ENCODE data around the gene HMX2.

The HMX2 gene, protein sequence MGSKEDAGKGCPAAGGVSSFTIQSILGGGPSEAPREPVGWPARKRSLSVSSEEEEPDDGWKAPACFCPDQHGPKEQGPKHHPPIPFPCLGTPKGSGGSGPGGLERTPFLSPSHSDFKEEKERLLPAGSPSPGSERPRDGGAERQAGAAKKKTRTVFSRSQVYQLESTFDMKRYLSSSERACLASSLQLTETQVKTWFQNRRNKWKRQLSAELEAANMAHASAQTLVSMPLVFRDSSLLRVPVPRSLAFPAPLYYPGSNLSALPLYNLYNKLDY

DNA sequence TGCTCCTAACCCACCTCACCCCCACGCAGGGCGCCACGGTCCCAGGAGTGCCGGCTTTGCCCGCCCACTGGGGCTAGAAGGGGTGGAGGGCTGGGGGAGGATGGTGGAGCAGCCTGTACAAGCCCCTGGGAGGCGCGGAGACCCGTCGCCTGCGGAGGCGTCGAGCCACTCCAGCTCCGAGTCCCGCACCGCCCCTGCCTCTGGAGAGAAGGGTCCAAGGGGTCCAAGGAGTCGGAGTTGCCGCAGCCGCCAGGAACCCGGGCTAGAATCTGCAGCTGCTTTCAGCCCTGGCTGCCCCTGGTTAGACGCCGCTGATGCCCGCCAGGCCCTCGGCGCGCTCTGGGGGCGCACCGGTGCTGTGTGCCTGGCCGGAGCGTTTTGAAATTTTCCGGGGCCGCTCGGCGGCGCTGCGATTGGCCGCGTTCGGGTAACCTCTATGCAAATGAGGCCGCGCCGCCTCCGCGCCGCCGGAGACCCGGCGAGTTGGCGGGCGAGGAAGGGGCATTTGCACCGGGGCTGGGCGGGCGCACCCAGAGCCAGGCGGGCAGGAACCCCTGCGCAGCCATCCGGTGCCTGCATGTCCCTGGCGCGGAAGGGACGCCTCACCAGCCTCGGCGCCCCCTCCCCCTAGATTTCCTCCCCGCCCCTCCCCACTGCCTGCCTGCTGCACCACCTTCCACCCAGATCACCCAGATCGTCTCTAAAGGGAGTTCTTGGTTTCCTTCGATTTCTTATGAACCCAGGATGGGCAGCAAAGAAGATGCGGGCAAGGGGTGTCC lies at the start of gene HMX2:
Gene HMX2 (plus strand): TSS at position 502 of the 779 bp plus-strand sequence. CDS start 243 bp downstream, at position 745.
- no peak for DNase-seq (ENCODE audit: low read depth)

DNA sequence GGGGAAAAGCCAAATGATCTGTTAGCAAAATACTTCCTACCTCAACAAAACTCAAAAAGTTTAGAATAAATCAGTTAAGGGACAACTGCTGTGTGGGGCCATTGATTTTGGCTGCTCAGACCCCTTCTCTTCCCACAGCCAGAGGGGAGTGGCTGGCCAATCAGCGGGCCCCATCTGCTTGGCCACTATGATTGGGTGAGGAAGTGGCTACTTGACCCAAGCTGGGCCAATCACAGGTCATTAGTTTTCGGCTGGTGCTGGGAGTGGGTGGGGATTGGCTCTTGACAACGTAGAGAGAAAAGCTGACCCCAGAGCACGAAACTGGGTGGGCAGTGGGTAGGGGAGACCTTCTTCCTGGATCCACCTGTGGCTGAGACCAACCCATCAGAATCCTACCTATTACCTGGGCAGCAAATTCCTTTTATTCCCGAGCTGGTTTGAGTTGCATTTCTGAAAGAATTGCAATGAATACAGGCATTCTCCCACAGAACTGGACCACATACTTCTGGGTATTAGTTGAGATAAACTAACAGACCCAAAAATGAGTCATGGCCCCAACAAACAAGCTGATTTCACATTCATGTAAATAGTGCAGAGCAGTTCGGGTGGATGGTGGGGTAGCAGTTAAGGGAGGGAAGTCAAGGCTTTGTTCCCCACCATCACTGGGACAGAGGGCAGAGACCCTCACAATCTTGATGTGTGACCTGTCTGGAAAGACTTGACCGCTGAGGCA lies 47.7 kb upstream of the HMX2 start:
- peak; percentile 28 for DNase-seq (ENCODE audit: low read depth)

DNA sequence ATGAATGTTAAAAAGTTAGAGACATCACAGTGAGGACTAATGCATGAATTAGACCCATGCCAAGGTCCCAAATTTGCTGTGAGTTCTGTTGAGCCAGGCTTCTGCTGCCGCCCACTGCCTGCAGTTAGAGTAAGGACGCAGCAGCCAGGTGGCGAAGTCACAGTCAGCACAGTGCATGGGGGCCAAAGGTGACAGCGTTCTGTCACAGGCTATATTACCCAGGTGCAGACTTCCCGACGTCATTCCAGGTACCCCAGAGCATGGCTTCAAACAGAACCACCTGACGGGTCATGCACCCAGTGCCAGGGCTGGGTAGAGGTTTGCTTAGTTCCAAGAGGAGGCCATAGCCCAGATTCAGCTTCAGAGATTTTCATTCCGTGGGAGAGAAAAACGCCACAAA lies 46.1 kb upstream of the HMX2 start:
- no peak for DNase-seq (ENCODE audit: low read depth)

DNA sequence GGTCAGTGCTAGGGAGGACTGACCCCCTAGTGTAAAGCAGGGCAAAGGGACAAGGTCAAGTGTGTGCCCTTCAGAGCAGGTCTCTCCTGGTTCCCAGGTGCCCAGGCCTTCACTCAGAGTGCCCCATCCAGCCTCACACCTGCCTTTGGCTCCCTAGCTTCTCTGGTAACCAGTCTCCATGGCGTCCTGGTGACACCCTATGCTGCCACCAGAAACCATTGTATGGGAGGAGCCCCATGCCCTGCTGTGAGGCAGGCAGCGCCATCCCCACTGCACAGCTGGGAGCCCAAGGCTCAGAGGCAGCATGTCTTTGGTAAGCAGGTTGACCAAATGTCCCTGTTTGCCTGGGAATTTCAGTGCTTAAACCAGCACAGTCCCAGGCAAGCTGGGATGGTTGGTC lies 45.3 kb upstream of the HMX2 start:
- no peak for DNase-seq (ENCODE audit: low read depth)

DNA sequence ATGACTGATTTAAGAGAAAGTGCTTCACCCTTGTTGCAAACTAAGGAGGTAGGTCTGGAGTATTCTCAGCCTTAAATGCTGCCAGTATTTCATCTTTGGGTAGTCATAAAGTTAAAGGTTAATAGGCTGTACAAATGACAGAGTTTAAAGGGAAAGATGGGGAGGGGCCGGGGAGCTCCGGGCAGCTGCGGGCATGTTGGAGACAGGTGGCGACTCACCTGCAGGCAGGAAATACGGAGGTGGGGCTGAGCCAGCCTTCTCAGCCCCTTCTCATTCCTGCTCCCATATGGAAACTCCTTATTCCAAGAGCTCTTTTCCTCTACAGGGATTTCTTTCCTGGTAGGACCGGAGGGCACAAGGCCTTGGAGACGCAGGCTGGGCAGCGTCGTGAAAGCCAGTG lies 44.0 kb upstream of the HMX2 start:
- no peak for DNase-seq (ENCODE audit: low read depth)

DNA sequence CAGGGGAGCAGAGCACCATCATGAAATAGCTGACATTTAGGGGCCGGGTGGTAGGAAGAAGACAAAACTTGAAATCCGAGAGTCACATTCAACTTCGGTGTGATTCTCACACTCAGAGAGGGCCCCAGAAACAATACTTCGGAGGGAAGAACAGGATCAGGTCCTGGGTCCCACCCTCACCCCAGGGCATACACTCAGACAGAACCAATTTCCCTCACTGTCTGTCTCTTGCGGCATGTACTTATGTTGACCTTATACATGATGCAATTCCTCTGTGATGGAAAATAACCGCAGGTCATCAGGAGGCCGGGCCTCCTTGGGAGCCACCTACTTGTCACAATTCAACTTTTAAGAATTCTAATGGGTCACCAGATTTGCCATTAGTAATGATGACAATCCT lies 38.5 kb upstream of the HMX2 start:
- peak; percentile 32 for DNase-seq (ENCODE audit: low read depth)

DNA sequence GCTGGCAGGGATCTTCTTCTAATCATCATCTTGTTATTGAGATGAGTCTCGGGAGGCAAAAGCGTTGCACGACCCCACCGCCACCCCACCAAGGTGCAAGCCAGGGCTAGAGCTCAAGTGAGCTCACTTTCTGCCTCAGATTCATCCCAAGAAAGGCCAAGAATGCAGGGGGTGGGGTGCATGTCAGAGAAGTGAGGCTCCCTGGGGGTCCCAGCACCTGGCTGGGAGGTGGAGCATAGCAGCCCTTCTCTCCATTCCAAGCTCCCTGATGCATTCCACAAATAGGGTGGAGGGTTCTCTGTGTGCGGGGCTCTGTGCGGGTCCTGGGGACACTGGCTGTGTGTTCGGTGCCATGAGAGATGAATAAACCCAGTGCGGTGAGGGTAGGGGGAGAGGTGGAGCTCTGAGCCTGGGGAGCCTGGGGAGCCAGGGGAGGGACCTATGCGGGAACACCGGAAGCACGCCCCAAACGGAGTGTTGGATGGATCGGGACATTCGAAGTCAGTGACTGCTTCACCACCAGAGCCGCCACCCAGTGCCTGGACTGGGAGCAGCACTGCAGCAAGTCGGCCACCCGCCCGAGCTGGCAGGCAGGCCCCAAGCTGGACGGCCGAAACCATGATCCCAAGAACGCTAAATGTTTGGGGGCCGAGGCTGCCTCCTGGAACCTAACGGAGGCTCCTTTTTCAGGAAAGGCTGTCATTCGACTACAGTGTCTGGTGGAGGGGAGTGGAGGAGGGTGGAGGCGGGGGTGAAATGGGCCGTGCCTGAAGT lies 30.1 kb upstream of the HMX2 start:
- no peak for DNase-seq (ENCODE audit: low read depth)

DNA sequence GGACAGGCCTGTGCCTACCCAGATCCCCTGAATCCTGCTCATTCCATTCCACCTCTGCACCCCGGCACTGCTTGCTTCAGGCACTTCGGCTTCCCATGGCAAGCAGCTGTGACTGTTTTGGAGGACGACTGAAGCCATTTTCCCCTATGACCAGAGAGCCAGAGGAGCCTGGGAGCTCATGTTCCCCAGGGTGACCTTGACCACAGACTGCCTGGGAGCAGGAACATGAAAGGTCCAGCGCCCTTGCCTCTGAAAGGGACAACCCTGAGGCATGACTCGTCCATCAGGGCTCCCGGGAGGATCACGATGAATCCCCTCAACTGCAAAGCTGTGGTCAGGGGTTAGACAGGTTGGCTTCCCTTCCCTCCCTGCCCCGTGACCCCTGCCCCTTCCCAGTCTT lies 28.9 kb upstream of the HMX2 start:
- no peak for DNase-seq (ENCODE audit: low read depth)

DNA sequence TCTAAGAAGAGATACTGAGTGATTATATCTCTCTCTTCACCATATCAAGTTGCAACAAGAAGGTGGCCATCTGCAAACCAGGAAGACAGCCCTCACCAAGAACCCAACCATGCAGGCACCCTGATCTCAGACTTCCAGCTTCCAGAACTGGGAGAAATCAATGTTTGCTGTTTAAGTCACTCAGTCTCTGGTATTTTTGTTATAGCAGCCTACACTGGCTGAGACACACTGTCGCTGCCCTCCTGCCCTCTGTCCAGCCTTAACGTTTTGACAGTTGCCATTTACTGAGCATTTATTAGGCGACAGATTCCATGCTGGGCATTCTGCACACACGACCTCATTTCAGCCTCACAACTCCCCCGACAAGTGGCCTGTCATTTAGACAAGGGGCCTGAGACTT lies 21.7 kb upstream of the HMX2 start:
- DNase-seq (ENCODE audit: low read depth), result no peak

DNA sequence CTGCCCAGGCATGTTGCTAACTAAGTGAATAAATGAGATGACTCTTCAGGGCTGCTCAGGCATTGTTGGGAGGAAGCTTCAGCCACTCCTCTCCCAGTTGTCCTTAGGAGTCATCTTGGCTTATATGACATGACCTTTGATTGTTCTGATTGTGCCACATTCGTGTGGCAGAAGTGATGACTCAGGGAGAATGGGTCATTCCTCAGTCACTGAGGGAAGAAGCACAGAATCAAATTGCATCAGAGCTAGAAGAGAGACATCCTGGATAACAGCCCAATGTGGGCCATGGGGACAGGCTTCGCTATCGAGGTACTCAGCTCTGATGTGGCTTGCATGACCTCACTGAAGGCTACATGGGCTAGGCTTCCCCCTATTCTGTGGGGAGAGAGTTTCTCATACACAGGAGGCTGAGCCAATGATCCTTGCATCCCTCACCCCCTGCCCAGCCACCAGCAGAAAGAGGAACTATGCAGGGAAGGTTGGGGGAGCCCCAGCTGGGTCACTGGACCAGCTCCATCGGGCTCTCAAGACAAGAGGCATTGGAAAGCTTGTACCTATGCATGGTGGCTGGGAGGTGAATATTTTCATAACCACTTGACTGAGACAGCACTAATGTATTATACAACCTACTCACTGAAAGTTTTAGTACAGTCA lies 18.2 kb upstream of the HMX2 start:
- DNase-seq (ENCODE audit: low read depth), result no peak

DNA sequence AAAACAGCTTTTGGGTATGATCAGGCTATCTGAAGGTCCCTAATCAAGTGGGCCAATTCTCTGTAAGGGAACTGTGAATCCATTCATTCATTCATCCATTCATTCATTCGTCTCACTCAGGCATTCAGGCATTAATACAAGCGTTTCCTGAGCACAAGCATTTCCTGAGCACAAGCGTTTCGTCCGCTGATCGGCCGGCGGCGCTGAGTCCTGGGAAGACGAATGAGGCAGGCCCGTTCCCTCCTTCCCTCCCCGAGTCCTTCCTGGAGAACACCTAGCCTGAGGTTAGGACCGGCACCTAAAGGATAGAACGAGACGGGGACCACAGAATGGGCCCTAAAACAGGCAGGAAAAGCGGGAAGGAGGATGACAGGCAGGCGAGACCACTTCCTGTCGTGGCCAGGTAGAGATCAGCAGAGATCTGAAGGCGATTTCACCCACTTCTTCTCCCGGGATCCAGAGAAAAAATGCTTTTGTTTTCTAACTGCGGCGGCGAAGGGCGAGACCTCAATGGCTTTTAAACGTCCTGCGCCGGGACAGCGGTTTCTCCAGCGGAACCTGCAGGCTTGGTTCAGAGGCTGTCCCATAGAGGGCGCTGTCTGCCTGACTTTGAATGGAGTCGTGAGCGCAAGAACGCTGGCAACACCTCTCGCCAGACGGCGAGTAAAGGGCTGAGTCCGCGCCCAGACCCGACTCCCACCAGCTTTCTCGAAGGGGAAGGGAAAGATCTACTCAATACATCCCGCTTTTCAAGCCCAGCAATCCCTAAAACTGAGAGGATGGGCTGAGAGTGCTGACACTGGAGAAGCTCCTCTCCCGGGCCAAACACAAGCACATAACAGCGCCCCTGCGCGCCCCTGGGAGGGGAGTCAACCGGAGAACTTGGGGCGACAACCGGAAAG lies 15.1 kb upstream of the HMX2 start:
- DNase-seq (ENCODE audit: low read depth), result peak; percentile 86

DNA sequence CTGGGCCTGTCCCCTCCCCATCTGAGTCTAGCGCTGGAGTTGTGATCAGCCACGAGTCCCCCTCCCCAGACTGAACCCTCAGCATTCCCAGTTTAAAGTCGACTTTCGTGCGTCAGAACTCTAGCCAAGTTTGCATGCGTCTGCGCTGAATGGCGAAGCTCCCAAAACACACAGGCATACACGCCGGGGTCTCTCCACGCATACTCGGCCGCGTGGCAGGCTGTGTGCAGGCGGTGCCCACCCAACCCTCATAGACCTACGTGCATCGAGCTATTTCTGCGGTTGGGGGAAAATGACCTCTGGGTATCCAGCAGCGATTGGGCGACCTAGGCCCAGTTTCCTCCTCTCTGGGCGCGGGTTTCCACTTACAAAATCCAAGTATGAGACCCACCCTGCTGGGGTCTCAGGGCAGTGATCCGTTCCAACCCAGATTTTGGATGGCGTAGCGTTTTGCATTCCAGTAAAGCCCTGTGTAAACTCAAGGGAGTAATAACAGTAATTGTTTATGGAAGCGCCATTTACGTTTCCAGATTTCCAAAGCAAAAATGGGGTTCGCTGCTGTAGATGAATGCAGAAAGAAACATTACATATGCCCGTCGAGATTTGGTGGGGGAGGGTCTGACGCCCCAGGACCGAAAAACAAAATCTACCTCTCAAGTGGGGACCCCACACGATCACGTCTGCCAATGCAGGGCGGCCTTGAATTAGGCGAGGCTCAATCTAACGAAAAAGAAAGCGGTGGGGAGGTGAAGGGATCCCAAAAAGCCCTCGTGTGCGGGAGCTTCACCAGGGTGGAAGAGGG lies 14.2 kb upstream of the HMX2 start:
- no peak for DNase-seq (ENCODE audit: low read depth)

DNA sequence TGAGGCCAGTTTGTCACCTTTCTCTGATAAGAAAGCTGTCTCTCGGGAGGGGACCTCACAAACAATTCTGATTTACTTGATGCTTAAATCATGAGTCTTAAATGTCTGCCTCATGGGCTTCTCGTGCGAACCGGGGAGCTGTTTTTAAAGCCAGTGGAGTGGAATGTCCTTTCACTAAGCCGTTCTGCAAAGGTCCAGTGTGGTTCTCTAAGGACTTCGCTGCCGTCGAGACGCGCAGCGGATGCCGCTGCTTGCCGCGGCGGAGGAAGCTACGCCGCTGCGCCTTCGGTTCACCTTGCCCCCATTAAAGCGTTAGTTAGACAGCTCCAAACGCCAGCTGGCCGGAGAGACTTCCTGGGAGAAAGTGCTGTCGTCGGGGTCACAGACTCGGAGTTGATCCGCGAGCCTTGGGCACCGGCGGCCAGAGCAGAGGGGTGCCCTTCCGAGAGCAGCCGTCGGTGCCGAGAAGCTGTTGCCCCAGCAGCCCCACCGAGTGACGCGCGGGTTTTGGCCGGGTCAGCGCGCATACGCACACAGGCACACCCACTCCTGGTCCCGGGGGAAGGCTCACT lies 13.5 kb upstream of the HMX2 start:
- no peak for DNase-seq (ENCODE audit: low read depth)

DNA sequence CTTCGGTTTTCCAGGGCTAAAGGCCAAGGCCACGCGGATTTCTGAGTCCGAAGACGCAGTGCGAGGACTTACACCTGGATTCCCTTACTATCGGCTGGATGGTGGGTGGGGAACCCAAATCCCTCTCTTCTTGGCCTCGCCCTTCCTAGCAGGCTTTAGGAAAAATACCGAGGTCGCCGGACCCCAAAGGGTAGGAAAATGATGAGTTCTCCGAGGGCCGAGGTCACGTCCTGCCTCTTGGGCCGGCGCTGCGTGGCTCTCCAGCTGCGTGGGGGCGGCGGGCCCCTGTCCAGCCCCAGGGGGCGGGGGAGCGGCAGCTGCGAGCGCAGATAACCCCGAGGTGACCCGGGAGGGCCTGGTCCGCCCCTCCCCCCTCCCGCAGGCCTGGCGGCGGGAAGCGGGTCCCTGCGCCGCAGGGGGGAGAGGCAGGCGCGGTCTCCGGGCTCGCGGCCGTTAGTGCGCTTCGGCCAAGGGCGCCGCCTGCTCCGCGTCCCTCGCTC lies 13.0 kb upstream of the HMX2 start:
- no peak for DNase-seq (ENCODE audit: low read depth)

DNA sequence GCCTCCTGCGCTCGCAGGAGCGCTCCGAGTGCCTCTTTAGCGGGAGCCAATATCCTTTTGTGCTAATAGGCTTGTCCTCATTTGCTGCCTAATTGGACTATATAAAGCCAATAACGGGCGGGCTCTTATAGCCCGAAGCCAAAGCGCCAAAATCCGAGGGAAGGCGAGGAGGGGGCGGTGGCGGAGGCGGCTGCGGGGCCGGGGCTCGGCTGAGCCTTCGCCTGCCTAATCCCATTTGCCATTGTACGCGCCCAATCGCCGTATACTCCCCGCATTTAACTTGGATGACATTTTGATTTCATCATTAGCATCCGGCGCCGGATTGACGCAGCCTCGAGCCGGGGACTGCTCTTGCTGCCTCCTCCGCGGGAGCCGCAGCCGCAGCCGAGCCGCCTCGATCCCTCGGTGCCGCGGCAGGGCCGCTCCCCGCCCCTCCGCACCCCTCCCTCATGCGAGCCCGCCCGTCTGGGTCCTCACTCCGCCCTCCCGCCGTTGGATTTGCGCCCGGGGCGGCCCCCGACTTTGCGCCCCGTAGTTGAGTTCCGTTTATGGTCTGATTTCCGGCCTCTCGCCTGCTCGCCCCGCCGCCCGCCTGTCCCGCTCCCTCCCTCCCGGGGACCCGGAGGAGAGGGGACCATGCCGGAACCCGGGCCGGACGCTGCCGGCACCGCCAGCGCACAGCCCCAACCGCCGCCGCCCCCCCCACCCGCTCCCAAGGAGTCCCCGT lies 12.4 kb upstream of the HMX2 start, which contains the start of gene HMX3:
Gene HMX3 (plus strand): TSS at position 556 of the 727 bp plus-strand sequence. CDS start 81 bp downstream, at position 637.
- peak; percentile 41 for DNase-seq (ENCODE audit: low read depth)

DNA sequence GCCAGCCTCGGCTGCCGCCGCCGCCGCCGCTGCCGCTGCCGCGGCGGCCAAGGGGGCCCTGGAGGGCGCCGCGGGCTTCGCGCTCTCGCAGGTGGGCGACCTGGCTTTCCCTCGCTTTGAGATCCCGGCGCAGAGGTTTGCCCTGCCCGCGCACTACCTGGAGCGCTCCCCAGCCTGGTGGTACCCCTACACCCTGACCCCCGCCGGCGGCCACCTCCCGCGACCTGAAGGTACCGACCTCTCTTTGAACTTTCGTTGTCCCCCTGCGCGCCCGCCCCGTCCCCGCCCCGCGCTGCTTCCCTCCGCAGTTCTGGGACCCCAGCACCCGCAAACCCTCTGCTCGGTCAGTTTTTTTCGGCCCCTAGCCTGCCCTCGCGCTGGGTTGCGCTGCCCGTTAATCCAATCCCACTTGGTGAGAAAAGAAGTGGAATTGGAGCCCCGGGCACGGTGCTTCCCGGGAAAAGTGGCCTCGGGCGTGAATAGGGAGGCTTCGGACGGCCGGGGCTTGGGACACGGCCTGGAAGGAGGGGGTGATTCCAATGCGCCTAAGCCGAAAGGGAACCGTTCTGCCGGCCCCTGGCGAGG lies 11.6 kb upstream of the HMX2 start:
- no peak for DNase-seq (ENCODE audit: low read depth)

DNA sequence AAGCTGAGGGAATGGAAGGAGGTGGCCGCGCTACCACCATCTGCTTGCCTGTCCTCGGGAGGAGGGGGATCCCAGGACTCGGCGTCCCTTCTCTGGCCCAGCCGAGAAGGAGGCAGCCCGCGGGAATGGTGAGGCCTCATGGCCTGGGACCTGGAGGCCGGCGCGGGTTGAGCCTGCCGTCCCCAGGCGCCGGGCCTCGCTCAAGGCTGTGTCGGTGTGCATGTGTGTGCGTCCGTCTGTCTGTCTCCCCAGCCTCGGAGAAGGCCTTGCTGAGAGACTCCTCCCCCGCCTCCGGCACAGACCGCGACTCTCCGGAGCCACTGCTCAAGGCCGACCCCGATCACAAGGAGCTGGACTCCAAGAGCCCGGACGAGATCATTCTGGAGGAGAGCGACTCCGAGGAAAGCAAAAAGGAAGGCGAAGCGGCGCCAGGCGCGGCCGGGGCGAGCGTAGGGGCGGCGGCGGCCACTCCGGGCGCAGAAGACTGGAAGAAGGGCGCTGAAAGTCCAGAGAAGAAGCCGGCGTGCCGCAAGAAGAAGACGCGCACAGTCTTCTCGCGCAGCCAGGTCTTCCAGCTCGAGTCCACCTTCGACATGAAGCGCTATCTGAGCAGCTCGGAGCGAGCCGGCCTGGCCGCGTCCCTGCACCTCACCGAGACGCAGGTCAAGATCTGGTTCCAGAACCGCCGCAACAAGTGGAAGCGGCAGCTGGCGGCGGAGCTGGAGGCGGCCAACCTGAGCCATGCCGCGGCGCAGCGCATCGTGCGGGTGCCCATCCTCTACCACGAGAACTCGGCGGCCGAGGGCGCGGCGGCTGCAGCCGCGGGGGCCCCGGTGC lies 10.9 kb upstream of the HMX2 start:
- no peak for DNase-seq (ENCODE audit: low read depth)
